ENCODE measurements around the gene ZNF22.
A peak's percentile ranks its signal among the peaks of the same experiment; 100 is the strongest.

The ZNF22 gene

GRCh38 chr10:44978213-44978569 lies 22.5 kb upstream of the ZNF22 start:
- DNase-seq, result no peak

- no peak for DNase-seq
Measured at GRCh38 chr10:44978570-44979280, 22.0 kb upstream of the ZNF22 start, which contains the start of gene DEPP1. Gene DEPP1 (minus strand): TSS chr10:44978809. CDS start chr10:44978030, 779 bp downstream.

- DNase-seq, result no peak
Measured at GRCh38 chr10:44979281-44980191, 21.2 kb upstream of the ZNF22 start.

DNA sequence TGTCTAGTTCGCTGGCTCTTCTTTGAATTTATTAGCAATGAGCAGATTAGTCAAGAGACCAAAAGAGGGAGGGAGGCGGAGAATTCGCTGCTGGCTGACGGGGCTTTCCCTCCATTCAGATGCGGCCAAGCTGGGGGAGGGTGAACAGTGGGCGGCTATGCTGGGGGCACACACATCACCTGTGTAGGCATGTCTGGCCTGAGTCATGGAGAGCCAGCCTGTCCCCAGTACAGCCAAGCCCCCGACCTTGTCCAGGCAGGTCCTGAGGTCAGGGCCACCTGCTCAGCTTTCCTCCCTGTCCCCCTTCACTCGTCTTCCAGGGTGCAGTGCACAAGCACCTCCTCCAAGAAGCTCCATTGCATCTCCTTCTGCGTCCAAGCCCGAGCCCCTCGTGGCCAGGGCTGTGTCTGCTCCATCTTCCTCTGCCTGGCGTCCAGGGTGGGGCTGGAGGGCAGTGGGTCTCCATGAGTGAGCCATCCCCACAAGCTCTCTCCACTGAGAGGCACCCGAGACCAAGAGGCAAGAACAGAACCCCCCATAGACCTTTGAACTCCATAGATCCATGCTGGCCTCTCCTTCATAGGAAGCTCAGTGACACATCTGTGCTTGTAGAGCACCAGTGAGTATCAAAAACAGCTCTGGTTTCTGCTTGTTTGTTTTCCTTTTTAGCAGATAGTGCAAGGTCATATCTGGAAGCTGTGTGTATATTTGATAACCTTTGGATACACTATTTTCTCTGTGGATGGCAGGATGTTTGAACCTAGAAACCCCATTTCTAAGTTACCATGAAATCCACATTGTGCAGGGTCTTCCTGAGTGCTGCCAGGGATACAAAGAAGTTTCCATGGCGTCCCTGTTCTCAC lies 20.2 kb upstream of the ZNF22 start:
- no peak for DNase-seq

DNA sequence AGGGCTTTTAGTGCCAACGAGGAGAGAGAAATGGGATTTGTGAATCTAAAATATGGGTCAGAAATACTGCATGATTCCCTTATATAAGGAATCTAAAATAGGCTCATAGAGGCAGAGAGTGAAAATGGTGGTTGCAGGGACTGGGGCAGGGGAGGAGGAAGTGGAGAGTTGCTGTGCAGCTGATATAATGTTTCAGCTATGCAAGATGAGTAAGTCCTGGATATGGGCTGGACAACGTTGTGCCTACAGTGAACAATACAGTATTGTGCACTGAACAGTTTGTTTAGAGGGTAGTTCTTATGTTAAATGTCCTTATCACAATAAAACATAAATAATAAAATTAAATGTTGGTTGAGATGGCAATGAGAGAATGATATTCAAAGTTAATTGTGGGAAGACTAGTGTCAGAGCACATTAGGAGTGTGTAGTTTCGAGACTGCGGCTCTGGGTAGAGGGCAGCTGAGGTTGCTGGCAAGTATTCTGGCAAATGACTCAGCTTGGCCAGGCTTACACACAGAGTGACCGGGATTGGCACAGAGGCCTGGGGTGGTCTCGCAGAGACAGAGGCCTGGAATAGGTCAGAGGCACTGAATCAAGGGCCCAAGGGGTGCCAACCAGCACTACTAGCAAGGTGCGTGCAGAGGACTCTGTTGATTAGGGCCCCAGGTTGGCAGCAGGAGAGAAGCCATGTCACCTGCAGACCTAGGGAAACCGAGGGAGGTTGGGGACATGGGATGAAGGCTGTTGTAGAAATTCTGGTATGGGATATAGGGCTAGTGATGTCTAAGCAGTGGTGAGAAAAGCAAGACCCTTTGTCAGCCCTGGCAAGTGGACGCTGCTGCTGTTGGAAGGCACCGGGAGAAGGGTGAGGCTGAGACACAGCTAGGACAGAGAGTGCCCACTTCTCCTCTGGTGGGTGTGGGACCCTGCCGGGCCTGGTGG lies 19.3 kb upstream of the ZNF22 start:
- DNase-seq, result no peak

DNA sequence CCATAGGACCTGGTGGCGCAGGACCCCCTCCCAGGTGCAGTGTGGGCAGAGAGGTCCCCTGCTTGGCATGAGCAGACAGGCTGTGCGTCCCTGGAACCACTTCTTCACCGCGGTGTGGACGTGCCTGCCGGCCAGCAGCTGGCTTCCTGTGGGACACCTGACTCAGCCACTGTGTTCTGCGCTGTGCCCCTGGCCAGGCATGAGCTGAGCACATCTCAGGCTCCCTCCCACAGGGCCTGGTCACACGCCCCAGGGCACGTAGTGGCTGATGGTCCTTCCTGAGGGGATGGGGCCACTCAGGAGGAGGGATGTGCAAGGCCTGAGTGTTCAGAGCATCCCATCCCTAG lies 18.6 kb upstream of the ZNF22 start:
- DNase-seq, result no peak

DNA sequence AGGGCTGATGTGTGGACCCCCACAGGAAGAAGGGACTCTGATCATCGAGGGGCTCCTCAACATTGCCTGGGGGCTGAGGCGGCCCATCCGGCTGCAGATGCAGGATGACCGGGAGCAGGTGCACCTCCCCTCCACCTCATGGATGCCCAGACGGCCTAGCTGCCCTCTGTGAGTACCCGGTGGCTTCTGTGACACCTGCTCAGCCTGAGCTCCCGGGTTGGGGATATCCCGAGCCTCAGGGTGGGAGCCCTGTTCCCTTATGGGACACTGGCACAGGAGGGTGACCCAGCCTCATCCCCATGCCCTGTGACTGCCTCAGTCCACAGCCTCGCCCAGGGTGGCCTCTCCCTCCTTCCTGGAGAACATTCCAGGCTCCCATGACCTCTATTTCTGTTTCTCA lies 18.2 kb upstream of the ZNF22 start:
- no peak for DNase-seq

GRCh38 chr10:44983066-44983894 lies 17.4 kb upstream of the ZNF22 start:
- no peak for DNase-seq

DNA sequence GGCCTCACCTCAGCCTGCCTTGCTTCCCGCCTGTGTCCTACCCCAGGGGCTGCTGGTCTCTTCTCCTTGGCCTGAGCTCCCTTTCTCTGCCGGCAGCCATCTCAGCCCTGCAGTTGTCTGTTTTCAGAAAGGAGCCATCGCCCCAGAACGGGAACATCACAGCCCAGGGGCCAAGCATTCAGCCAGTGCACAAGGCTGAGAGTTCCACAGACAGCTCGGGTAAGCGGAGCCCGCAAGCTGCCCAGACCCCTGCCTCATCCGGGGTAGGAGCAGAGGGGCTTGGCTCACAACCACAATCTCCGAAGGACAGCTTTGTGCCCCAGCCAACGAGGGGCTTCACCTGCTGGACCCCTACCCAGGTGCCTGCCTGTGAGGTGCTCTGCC lies 16.8 kb upstream of the ZNF22 start:
- no peak for DNase-seq

GRCh38 chr10:44984671-44985101 lies 16.0 kb upstream of the ZNF22 start:
- peak in 1 of 2 donors; percentile 1 for DNase-seq

DNA sequence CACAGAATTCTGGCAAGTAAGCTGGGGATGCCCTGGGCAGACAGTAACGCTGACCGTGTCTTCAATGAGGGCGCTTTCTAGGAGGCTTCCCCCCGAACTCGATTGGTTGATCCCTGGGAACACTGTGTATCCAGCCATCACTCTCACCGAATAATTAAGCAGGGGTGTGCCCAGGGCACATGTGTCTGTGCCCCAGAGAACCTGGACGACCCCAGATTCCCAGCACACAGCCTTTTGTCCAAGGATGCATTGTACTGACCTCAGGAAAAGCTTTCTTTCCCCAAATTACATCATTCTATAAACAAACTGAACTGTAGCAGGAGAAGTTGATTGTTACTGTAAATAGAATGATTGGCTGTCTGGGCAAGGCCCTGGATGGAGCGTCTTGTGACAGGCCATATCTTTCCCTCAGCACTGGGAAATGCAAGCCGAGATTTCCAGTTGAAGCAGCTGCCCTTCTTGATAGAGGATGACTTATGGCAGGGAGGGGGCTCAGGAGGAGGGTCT lies 15.5 kb upstream of the ZNF22 start:
- peak in 1 of 2 donors; percentile 2 for DNase-seq

DNA sequence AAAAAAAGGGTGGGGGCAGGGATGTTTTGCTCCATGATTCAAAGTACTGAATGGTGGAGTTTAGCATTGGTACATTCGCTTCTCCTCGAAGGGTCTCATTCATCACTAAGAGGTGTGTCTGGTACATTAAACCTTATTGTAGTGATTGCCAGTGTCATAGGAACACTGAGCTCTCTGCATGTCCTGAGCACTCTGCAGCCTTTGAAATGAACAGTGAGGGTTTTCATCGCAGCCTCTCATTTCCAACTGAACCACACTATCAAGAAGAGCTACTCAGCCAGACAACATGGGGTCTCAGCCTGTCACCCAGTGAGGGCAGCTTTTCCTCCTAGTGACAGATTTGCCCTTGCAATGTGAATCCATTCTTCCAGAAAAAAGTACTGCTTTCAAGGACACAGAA lies 14.5 kb upstream of the ZNF22 start:
- DNase-seq, result peak in 1 of 2 donors; percentile 3

GRCh38 chr10:44986670-44987069 lies 14.1 kb upstream of the ZNF22 start:
- DNase-seq, result no peak

GRCh38 chr10:44988957-44989585 lies 11.7 kb upstream of the ZNF22 start:
- DNase-seq, result no peak

- no peak for DNase-seq
Measured at GRCh38 chr10:44989597-44990301, 11.0 kb upstream of the ZNF22 start.

- no peak for DNase-seq
Measured at GRCh38 chr10:44990302-44990655, 10.4 kb upstream of the ZNF22 start.

DNA sequence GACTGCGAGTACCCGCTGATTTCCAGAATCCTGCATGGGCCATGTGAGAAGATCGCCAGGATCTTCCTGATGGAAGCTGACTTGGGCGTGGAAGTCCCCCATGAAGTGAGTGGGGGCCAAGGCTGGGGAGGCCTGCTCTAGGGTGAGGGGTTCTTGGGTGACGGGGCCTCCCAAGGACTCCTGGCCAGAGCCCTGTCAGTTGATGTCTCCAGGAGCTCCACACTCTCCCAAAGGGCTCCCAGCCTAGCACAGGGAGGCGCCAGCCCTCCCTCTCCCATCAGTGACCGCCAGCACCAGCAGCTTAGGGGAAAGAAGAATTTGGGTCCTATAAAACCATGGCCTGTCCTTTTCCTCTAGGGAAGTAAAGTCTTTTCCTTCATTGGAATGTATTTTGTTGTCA lies 9.8 kb upstream of the ZNF22 start:
- DNase-seq, result no peak

DNA sequence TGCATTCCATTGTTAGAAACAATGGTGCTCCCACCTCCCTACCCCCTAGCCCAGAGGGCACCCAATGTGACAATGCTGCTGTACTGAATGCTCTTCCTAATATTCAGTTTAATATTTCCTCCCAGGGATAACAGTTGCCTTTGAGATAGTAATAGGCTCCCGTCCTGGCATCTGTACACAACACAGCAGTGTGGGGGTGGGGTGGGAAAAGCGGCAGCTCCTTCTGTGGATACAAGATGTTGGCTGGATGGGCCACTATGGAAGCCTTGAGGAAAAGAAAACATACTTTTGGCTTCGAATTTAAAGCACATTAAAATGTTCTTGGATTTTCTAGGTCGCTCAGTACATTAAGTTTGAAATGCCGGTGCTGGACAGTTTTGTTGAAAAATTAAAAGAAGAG lies 9.2 kb upstream of the ZNF22 start:
- no peak for DNase-seq

DNA sequence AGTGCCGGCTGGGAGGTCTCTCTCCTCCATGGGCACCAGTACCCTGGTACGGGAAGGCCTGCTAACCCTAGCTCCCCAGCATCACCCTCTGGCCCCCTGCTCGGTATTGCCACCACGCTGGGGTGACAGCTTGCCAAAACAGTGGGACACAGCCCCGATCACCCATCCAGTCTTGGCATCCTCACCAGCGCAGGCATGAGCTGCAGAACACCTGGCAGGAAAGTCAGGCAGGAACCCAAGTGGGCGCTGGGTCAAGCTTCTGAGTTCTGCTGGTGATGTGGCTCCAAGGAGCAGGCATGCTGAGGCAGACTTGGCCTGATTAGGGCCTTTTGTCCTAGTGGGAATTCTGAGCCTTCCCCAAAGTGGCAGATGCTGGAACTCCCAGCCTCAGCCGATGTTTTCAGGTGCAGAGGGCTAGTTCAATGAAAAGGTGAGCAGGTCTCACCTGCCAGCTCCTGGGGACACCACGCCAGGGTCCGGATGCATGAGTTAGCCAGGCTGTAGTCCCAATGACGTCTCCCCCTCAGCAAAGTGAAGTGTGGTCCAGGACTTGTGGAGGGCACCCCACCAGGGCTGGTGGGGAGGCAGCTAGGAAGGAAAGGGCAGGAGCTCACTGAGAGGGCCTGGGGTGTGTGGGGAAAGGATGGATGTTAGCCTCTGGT lies 8.5 kb upstream of the ZNF22 start:
- peak in 1 of 2 donors; percentile 9 for DNase-seq
